NB4 (cell line): ENCODE results near the gene ACHE.
A peak's percentile ranks its signal among the peaks of the same experiment; 100 is the strongest.

Experiments
- DNase-seq: peaks from one replicate; pipeline ENCODE4 v3.0.0; 2010; ENCODE audit warnings: low read depth
- H3K4me3 ChIP-seq: one replicate; pipeline ENCODE4 v1.5.1; 2011; ENCODE audit warnings: mild to moderate bottlenecking, low read depth, low read length, moderate library complexity
- CTCF ChIP-seq: IDR thresholded peaks from one replicate; pipeline ENCODE4 v1.5.1; 2012; ENCODE audit warnings: low read depth, low read length
- MAX ChIP-seq: IDR thresholded peaks from 2 replicates; pipeline ENCODE4 v1.6.1; 2011; ENCODE audit warnings: low read depth, low read length
- MYC ChIP-seq: IDR thresholded peaks from 2 replicates; pipeline ENCODE4 v1.6.1; 2011; ENCODE audit warnings: low read depth, low read length
- POLR2A ChIP-seq: IDR thresholded peaks from 2 replicates; pipeline ENCODE4 v1.6.1; 2011; ENCODE audit warnings: mild to moderate bottlenecking; ENCODE audit not compliant: insufficient read length; ENCODE audit errors: extremely low read depth

Gene ACHE

GRCh38 chr7:100874300-100874576 lies 21.4 kb downstream of the ACHE start:
- peak overlapping the region; percentile 64 for H3K4me3 ChIP-seq
- TF ChIP-seq MAX, result no peak
- DNase-seq, result no peak

- no peak for TF ChIP-seq MYC
- peak overlapping the region; percentile 64 for H3K4me3 ChIP-seq
- DNase-seq, result peak; percentile 19
Observed at GRCh38 chr7:100873599-100874299, 21.9 kb downstream of the ACHE start.

- DNase-seq, result peak; percentile 35
Observed at GRCh38 chr7:100867776-100868485, 27.8 kb downstream of the ACHE start.

GRCh38 chr7:100867040-100867775 lies 28.5 kb downstream of the ACHE start, which contains the start of gene TRIP6:
Gene TRIP6, plus strand, starts transcription at chr7:100867387. Its CDS starts 111 bp downstream, at chr7:100867498.
- peak within 1 kb of the TSS; percentile 83 for H3K4me3 ChIP-seq
- peak; percentile 95 for DNase-seq
- TF ChIP-seq MYC, result peak; percentile 100
- no peak for TF ChIP-seq CTCF
- peak; percentile 98 for TF ChIP-seq MAX
- peak; percentile 75 for TF ChIP-seq POLR2A

More at GRCh38 chr7:100867776-100868485, 27.8 kb downstream of the ACHE start:
- peak overlapping the region; percentile 83 for H3K4me3 ChIP-seq
- no peak for TF ChIP-seq CTCF
- TF ChIP-seq MAX, result peak; percentile 32; the same call in 1 of the 2 replicates

- TF ChIP-seq MYC, result no peak
- TF ChIP-seq POLR2A, result no peak
- no peak for TF ChIP-seq MAX
- no peak for TF ChIP-seq CTCF
- DNase-seq, result no peak
- peak overlapping the region; percentile 83 for H3K4me3 ChIP-seq
Observed at GRCh38 chr7:100866729-100867039, 29.0 kb downstream of the ACHE start.

GRCh38 chr7:100865938-100866728 lies 29.6 kb downstream of the ACHE start:
- DNase-seq, result no peak
- peak overlapping the region; percentile 83 for H3K4me3 ChIP-seq
- TF ChIP-seq MYC (no peak), MAX (no peak), POLR2A (no peak), CTCF (no peak)
